GM10248 (cell line): Measurements from ENCODE around the gene CSNK2A1.
A peak's percentile ranks its signal among the peaks of the same experiment; 100 is the strongest.

Source experiments
- CTCF ChIA-PET: fragments of 300-600 bp; sonication (Branson Sonifier 250); formaldehyde crosslinking; extraction: SDS; loops from one replicate; lab custom pipeline; 2021; ENCODE audit warnings: antibody characterized with exemption; lab: Yijun Ruan, JAX
- POLR2A ChIA-PET: fragments of 350-650 bp; sonication (Branson Sonifier 250); formaldehyde crosslinking; extraction: SDS; loops from one replicate; lab custom pipeline; 2020; ENCODE audit warnings: antibody characterized with exemption; lab: Yijun Ruan, JAX
- DNase-seq: peaks from one replicate; pipeline ENCODE4 v3.0.0; 2012; ENCODE audit errors: extremely low spot score
- CTCF ChIP-seq: IDR thresholded peaks from 2 replicates; pipeline ENCODE4 v1.5.1; 2012; ENCODE audit warnings: mild to moderate bottlenecking, low read depth; ENCODE audit errors: extremely low read depth, missing control alignments, control extremely low read depth

Gene CSNK2A1

GRCh38 chr20:568097-568652 is 24.6 kb upstream of the CSNK2A1 start:
- CTCF ChIA-PET: interaction anchor here (1.2 to 1.4 kb wide), 3 partner anchors 44 to 79 kb away, joined by 3 to 4 read pairs (median 3); no protein-coding TSS in a partner anchor
- TF ChIP-seq CTCF: no peak
- POLR2A ChIA-PET: no interaction called here
- DNase-seq: no peak

- ChIA-PET CTCF (interaction anchor here (2.9 to 7.7 kb wide), 4 partner anchors 17 to 175 kb away, joined by 16 to 138 read pairs (median 49); partner anchors contain the start of gene CSNK2A1), POLR2A (no interaction called here)
- no peak for TF ChIP-seq CTCF
- DNase-seq: no peak
Measured at GRCh38 chr20:564192-564591, 20.6 kb upstream of the CSNK2A1 start.

- no peak for DNase-seq
- CTCF ChIA-PET: interaction anchor here (0.8 to 7.7 kb wide), 23 partner anchors 8 to 562 kb away, joined by 3 to 138 read pairs (median 6); partner anchors contain the start of gene CSNK2A1
- POLR2A ChIA-PET: interaction anchor here (1.0 kb wide), 1 partner anchor 82 kb away, joined by 3 read pairs; no protein-coding TSS in a partner anchor
- TF ChIP-seq CTCF: no peak
Measured at GRCh38 chr20:563187-563586, 19.6 kb upstream of the CSNK2A1 start.

GRCh38 chr20:562232-562897 is 18.8 kb upstream of the CSNK2A1 start:
- ChIA-PET POLR2A (interaction anchor here (1.0 kb wide), 1 partner anchor 83 kb away, joined by 3 read pairs; no protein-coding TSS in a partner anchor), CTCF (interaction anchor here (0.8 to 7.7 kb wide), 24 partner anchors 9 to 562 kb away, joined by 3 to 138 read pairs (median 6); partner anchors contain the start of gene CSNK2A1)
- no peak for TF ChIP-seq CTCF
- DNase-seq: no peak

- DNase-seq: peak; percentile 78
- TF ChIP-seq CTCF: peak; percentile 91
- ChIA-PET CTCF (interaction anchor here (0.7 to 7.7 kb wide), 32 partner anchors 9 to 214 kb away, joined by 3 to 138 read pairs (median 5); partner anchors contain the start of gene CSNK2A1), POLR2A (no interaction called here)
Measured at GRCh38 chr20:561437-562231, 18.0 kb upstream of the CSNK2A1 start.

- ChIA-PET CTCF (interaction anchor here (0.7 to 7.7 kb wide), 19 partner anchors 11 to 215 kb away, joined by 3 to 138 read pairs (median 5); partner anchors contain the start of gene CSNK2A1), POLR2A (no interaction called here)
- peak; percentile 20 for TF ChIP-seq CTCF
- DNase-seq: no peak
Measured at GRCh38 chr20:560680-561079, 17.1 kb upstream of the CSNK2A1 start.
